Measurements from ENCODE around the gene COX7A1.
"Not testable (repeated sequence)": the region's sequence is repeated elsewhere in the genome, so short reads cannot be mapped to it uniquely, and the experiment has no call there.

COX7A1 gene

DNA sequence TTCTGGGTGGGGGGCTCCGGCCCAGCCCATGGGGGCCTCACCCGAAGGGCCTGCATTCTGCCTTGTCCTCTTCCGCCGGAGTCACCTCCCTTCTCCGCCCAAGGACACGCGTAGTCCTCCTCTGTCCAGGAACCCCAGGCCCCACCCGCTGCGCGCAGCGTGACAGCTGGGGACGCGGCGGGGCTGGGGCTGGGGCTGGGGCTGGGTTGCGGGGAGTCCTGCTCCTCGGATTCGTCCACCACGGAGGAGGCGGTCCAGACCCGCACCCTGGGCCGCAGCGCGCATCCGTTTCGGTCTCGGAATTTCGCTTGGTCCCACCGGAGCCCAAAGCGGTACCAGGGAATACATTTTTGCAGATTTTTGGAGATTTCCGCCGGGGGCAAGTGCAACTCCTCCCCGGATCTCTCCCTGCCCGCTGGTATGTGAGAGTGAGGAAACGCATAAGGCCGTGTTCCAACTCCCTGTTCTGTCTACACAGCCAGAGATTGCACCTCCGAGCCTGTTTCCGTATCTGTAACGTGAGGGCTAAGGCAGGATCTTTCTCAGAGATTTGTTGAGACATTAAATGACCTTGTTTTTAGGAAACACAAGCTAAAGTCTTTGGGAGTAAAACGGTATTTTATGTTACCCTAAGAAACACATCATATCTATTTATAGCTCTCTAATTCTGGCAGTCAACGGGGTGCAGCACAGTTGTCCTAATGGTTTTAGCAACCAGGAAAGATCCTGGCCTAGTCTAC, at the start of gene COX7A1:
TSS of gene COX7A1 (minus strand) at position 96 of the 740 bp plus-strand sequence. CDS start at position 56, 40 bp downstream.
- FAIRE-seq: no peak
- no peak for DNase-seq (ENCODE audit: insufficient read length, low spot score)

DNA sequence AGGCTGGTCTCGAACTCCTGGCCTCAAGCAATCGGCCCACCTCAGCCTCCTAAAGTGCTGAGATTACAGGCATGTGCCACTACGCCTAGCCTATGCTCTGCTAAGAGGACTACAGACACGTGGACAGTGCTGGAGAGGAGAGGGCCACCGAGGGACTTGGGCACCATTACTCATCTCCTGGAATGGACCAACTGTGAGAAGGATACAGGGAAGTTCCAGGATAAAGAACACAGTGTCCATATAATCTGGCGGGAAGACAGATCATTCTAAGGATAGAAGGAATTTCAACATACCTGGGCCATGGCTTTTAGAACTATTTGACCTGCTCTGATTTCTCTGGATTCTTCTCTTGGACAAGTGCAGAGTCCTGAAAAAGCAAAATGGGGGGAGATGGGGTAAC, 49.4 kb upstream of the COX7A1 start:
- DNase-seq (ENCODE audit: insufficient read length, low spot score): no peak
- FAIRE-seq: no peak

DNA sequence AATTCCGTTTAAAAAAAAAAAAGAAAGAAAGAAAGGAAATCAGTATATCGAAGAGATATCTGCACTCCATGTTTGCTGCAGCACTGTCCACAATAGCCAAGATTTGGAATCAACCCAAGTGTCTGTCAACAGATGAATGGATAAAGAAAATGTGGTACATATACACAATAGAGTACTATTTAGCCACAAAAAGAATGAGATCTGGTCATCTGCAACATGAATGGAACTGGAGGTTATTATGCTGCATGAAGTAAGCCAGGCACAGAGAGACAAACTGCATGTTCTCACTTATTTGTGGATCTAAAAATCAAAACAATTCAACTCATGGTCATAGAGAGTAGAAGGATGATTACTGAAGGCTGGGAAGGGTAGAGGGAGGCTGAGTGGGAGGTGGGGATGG, 45.9 kb upstream of the COX7A1 start:
- FAIRE-seq (no peak), DNase-seq (ENCODE audit: insufficient read length, low spot score) (no peak)

- no peak for DNase-seq (ENCODE audit: insufficient read length, low spot score)
- no peak for FAIRE-seq
Measured at GRCh38 chr19:36196249-36196648, 44.0 kb upstream of the COX7A1 start.

DNA sequence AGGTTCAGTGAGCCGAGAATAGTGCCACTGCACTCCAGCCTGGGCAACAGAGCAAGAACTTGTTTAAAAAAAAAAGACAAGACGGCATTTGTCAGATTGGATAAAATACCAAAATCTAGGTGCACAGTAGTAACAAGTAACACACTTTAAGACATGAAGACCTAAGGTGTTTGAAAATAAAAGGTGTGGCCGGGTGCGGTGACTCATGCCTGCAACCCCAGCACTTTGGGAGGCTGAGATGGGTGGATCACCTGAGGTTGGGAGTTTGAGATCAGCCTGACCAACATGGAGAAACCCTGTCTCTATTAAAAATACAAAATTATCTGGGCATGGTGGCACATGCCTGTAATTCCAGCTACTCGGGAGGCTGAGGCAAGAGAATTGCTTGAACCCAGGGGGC, 34.5 kb upstream of the COX7A1 start:
- DNase-seq (ENCODE audit: insufficient read length, low spot score); FAIRE-seq: not testable (repeated sequence)

DNA sequence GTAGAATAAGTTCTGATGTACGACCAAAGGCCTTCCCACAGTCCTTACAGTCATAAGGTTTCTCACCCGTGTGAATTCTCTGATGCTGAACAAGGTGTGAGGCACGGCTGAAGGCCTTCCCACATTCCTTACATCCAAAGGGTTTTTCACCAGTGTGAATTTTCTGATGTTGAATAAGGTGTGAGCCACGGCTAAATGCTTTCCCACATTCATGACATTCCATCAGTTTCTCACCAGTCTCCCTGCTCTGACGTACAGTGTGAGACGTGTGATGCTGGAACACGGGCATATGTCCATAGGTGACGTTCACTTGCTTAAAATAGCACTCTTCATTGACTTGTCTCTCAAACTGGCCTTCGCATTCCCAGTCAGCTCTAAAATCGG, 31.0 kb upstream of the COX7A1 start:
- DNase-seq (ENCODE audit: insufficient read length, low spot score): no peak
- FAIRE-seq: no peak

DNA sequence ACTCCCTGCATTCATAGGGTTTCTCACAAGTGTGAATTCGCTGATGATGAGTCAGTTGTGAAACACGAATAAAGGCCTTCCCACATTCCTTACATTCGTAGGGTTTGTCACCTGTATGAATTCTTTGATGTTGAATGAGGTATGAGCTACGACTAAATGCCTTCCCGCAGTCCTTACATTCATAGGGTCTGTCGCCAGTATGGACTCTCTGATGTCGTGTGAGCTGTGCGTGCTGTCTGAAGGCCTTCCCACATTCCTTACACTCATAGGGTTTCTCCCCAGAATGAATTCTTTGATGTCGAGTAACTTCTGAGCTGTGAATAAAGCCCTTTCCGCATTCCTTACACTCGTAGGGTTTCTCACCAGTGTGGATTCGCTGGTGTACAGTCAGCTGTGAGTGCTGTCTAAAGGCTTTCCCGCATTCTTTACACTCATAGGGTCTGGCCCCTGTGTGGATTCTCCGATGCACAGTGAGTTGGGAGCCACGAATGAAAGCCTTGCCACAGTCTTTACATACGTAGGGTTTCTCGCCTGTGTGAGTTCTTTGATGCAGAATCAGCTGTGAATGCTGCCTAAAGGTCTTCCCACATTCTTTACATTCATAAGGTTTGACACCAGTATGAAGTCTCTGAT, 30.5 kb upstream of the COX7A1 start:
- DNase-seq (ENCODE audit: insufficient read length, low spot score) (no peak), FAIRE-seq (no peak)

- not testable (repeated sequence) for DNase-seq (ENCODE audit: insufficient read length, low spot score); FAIRE-seq
Measured at GRCh38 chr19:36179077-36179476, 26.8 kb upstream of the COX7A1 start.

DNA sequence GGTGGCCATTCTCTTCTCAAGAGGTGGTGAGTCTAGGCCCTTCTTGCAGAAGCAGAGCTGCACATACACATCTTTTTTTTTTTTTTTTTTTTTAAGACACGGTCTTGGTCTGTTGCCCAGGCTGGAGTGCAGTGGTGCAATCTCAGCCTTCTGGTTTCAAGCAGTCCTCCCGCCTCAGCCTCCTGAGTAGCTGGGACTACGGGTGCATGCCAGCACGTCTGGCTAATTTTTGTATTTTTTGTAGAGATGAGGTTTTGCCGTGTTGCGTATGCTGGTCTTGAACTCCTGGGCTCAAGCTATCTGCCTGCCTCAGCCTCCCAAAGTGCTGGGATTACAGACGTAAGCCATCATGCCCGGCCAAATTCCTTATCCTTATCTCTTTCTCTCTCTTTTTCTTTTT, 21.6 kb upstream of the COX7A1 start:
- not testable (repeated sequence) for FAIRE-seq

GRCh38 chr19:36172852-36173251, 20.6 kb upstream of the COX7A1 start:
- DNase-seq (ENCODE audit: insufficient read length, low spot score): no peak
- no peak for FAIRE-seq

More for the DNA sequence above, 21.6 kb upstream of the COX7A1 start:
- not testable (repeated sequence) for DNase-seq (ENCODE audit: insufficient read length, low spot score)

- no peak for FAIRE-seq
Measured at GRCh38 chr19:36169084-36169760, 17.0 kb upstream of the COX7A1 start.

DNA sequence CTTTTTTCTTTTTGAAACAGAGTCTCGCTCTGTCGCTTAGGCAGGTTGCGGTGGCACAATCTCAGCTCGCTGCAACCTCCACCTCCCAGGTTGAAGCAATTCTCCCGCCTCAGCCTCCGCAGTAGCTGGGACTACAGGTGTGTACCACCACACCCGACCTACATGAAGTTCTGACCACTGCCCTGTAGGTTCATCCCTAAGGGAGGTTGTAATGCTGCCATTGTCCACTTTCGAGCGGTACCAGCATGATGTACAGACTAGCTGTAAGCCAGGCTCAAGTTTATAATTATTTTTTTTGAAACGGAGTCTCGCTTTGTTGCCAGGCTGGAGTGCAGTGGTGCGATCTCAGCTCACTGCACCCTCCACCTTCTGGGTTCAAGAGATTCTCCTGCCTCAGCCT, 11.6 kb upstream of the COX7A1 start:
- DNase-seq (ENCODE audit: insufficient read length, low spot score) (no peak), FAIRE-seq (no peak)

More at GRCh38 chr19:36169084-36169760, 17.0 kb upstream of the COX7A1 start:
- DNase-seq (ENCODE audit: insufficient read length, low spot score): no peak

- FAIRE-seq (no peak), DNase-seq (ENCODE audit: insufficient read length, low spot score) (no peak)
Measured at GRCh38 chr19:36160821-36161596, 8.8 kb upstream of the COX7A1 start.

DNA sequence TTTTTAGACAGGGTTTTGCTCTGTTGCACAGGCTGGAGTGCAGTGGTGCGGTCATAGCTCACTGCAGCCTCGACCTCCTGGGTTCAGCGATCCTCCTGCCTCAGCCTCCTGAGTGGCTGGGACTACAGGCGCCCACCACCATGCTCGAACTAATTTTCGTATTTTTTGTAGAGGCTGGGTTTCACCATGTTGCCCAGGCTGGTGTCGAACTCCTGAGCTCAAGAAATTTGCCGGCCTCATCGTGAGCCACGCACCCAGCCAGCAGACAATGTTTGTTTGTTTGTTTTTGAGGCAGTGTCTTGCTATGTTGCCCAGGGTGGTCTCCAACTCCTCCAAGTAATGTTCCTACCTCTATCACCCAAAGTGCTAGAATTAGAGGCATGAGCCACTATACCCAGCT, 879 bp upstream of the COX7A1 start:
- DNase-seq (ENCODE audit: insufficient read length, low spot score) (no peak), FAIRE-seq (no peak)

- no peak for DNase-seq (ENCODE audit: insufficient read length, low spot score)
- no peak for FAIRE-seq
Measured at GRCh38 chr19:36152019-36152351, 262 bp downstream of the COX7A1 start.

- DNase-seq (ENCODE audit: insufficient read length, low spot score): no peak
- no peak for FAIRE-seq
Measured at GRCh38 chr19:36151144-36152018, 866 bp downstream of the COX7A1 start.

- FAIRE-seq: no peak
- DNase-seq (ENCODE audit: insufficient read length, low spot score): no peak
Measured at GRCh38 chr19:36150586-36150985, 1.7 kb downstream of the COX7A1 start.

DNA sequence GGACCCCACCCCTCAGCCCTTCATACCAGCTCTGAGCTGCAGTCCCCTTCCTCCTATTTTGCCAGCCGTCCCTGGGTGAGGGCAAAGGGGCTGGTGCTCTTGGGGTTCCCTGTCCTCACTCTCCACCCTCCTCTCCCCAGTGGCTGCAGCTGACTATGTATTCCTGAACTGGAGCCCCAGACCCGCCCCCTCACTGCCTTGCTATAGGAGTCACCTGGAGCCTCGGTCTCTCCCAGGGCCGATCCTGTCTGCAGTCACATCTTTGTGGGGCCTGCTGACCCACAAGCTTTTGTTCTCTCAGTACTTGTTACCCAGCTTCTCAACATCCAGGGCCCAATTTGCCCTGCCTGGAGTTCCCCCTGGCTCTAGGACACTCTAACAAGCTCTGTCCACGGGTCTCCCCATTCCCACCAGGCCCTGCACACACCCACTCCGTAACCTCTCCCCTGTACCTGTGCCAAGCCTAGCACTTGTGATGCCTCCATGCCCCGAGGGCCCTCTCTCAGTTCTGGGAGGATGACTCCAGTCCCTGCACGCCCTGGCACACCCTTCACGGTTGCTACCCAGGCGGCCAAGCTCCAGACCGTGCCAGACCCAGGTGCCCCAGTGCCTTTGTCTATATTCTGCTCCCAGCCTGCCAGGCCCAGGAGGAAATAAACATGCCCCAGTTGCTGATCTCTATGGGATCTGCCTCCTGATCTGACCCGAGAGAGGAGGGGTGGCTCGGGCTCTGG, 2.4 kb downstream of the COX7A1 start:
- DNase-seq (ENCODE audit: insufficient read length, low spot score) (no peak), FAIRE-seq (no peak)

- FAIRE-seq (no peak), DNase-seq (ENCODE audit: insufficient read length, low spot score) (no peak)
Measured at GRCh38 chr19:36144624-36145023, 7.6 kb downstream of the COX7A1 start.
